Lower leg skin (tissue), 4 donors: ENCODE data around the gene ECT2. TPM values are rescaled to one million over a fixed set of nuclear protein-coding genes. Genes with fewer than 3 reads are reported as not detected.
"Not testable (repeated sequence)": the region's sequence is repeated elsewhere in the genome, so short reads cannot be mapped to it uniquely, and the experiment has no call there.

Experiments
- DNase-seq, 2 donors: peaks; one replicate each; pipeline ENCODE4 v3.0.0-alpha.2; 2019; ENCODE audit warnings: low spot score in 2 of 2
- H3K4me3 ChIP-seq: fragments of 200-600 bp; sonication (generic); 2 replicates; pipeline ENCODE4 v1.5.1; 2017; ENCODE audit warnings: mild to moderate bottlenecking, low read depth; ENCODE audit not compliant: poor library complexity, severe bottlenecking
- POLR2A ChIP-seq, 2 donors: fragments of 450-650 bp; IDR thresholded peaks; one replicate each; pipeline ENCODE4 v1.6.1; 2016 to 2017; ENCODE audit warnings: antibody characterized with exemption in 2 of 2, mild to moderate bottlenecking in 1 of 2, moderate library complexity in 1 of 2
- WGBS, 2 donors: methylation state at CpG; one replicate each; pipeline ENCODE4 v1.1.5; 2018; 5-methylcytosine and 5-hydroxymethylcytosine counted together
- intact Hi-C: fragments of 100-400 bp; cut with DNase I; formaldehyde crosslinking; loops from one replicate; pipeline ENCODE4 v1.15.0; 2023; ENCODE audit warnings: low total_unique reads
- total RNA-seq, 4 donors: library from RNA; depleted of rRNA; stranded (reverse); fragments of >200 nt; gene quantifications; one replicate each; pipeline ENCODE4 v1.1.0, GENCODE V29; 2016
- TF ChIP-seq, protein P1 (sequence below), 3 donors: fragments of 450-650 bp; IDR thresholded peaks; one replicate each; pipeline ENCODE4 v1.5.1; 2016; ENCODE audit warnings: antibody characterized with exemption in 3 of 3, mild to moderate bottlenecking in 3 of 3, moderate library complexity in 2 of 3

The ECT2 gene
- total RNA-seq, 4 donors from 2014 or later = 8.3 to 11.7 (median 10.8) TPM

DNA sequence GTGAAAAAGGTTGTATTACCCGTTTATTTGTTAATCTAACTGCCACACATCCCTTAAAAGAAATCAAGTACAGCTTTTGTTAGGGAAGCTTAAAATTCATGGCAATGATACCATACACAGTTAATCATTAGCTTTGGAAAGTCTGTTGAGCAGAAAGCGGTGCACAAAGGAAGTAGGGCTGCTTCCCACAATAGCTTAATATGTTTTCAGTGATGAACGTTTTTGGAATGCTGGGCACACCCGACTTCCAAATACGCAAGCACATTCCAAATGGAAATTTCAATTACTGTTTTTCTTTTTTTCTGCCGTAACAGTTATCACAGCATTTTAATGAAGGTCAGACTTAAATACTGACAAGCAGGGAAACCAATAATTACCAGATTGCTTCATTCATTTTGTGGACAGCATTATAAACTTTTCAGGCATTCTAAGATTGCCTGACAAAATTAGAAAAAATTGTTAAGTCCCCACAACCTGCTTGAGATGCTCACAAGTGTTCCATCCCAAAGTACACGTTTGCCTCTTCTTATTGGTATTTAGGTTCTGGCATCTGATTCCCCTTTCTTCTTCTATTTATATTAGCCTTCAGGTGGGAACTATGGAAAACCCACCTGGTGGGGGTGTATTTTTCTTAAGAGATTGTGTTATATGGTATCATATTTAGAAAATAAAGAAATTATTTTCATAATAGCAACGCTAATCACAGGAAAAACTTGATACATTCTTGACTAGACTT, 1.1 kb upstream of the ECT2 start:
- intact Hi-C loops = no loop called here

DNA sequence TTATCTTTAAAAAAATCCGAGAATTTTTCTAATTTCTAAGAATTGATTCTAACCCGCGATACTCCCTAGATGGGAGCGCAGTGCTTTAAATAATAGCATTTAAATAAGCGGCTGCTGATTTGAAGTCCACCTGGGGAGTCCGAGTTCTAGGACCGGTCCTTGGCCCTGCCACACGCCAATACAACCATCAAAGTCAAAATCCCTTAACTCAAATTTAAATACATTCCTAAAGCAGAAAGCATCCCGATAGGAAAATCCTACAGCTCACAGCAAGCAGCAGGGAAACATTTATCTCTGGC, 508 bp upstream of the ECT2 start:
- intact Hi-C loops = no loop called here
- WGBS, 2 donors = 10% methylated on average over 9 of the region's 9 CpGs
- no peak overlapping the region for H3K4me3 ChIP-seq
- TF ChIP-seq POLR2A (IDR thresholded peaks at IDR 0.05) = no peak
- TF ChIP-seq, protein P1, sequence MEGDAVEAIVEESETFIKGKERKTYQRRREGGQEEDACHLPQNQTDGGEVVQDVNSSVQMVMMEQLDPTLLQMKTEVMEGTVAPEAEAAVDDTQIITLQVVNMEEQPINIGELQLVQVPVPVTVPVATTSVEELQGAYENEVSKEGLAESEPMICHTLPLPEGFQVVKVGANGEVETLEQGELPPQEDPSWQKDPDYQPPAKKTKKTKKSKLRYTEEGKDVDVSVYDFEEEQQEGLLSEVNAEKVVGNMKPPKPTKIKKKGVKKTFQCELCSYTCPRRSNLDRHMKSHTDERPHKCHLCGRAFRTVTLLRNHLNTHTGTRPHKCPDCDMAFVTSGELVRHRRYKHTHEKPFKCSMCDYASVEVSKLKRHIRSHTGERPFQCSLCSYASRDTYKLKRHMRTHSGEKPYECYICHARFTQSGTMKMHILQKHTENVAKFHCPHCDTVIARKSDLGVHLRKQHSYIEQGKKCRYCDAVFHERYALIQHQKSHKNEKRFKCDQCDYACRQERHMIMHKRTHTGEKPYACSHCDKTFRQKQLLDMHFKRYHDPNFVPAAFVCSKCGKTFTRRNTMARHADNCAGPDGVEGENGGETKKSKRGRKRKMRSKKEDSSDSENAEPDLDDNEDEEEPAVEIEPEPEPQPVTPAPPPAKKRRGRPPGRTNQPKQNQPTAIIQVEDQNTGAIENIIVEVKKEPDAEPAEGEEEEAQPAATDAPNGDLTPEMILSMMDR (IDR thresholded peaks at IDR 0.05) = no peak
- DNase-seq = no peak

More for the DNA sequence above, 1.1 kb upstream of the ECT2 start:
- no peak for TF ChIP-seq POLR2A (IDR thresholded peaks at IDR 0.05)
- TF ChIP-seq, protein P1 (IDR thresholded peaks at IDR 0.05) = no peak
- DNase-seq = peak in 1 of 2 donors; percentile 46
- WGBS, 2 donors = 8 to 11% methylated on average over 8 of the region's 8 CpGs
- no peak overlapping the region for H3K4me3 ChIP-seq

DNA sequence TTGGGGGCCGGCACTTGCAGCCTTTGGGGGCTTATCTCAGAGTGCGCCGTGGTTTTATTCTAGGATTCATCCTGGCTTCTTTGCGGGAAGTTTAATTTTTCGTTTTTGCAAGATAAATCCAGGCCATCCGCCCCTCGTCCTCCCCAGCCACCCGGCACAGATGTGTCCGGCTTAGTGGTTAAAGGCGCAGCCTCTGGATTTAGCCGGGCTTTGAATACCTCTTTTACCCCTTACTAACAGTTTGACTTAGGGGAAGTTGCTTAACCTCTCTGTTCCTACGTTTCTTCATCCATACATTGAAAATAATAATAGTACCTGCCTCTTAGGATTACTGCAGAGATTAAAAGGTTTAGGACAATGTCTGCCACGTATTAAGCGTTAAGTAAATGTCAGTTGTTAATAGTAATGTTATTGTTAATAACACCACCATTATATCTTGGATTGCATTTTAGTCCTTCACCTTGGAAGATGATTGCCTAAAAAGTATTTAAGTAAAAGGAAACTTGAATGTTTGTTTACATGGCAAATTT, 714 bp downstream of the ECT2 start:
- intact Hi-C loops = no loop called here
- no peak for DNase-seq
- peak overlapping the region; percentile 69 for H3K4me3 ChIP-seq
- WGBS, 2 donors = 0 to 1% methylated on average over 14 of the region's 14 CpGs
- no peak for TF ChIP-seq POLR2A (IDR thresholded peaks at IDR 0.05)
- TF ChIP-seq, protein P1 (IDR thresholded peaks at IDR 0.05) = no peak

DNA sequence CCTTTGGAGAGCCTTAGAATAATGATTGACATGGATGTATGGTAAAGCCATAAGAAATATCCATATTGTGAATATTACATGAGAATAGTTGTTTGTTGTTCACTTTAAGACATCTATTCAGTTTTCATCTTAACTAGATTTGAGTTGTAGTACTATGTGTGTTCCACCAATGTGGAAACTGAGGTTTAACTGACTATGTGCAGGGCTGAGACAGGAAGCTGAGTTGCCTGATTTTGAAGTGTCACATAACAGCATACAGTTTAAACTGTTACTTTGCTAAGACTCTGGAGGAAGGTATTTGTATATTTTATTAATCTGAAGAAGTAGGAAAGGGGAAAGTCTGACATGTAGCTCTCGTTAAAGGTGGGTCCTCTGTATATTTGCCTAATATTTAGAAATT, 2.1 kb downstream of the ECT2 start:
- intact Hi-C loops = no loop called here
- TF ChIP-seq, protein P1 (IDR thresholded peaks at IDR 0.05) = no peak
- TF ChIP-seq POLR2A (IDR thresholded peaks at IDR 0.05) = no peak

DNA sequence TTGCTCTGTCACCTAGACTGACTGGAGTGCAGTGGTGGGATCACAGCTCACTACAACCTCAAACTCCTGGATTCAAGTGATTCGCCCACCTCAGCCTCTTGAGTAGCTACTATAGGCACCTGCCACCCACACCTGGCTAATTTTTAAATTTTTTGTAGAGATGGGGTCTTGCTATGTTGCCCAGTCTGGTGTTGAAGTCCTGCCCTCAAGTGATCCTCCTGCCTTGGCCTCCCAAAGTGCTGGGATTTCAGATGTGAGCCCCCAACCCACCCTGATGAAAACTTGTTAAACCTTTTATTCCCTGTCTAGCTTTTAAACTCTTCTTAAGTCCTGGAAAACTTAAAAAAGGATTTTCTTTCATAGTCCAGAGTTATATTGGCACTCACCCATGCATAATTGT, 2.6 kb downstream of the ECT2 start:
- intact Hi-C loops = no loop called here
- WGBS, 2 donors = 97 to 100% methylated on average over 1 of the region's 1 CpG
- no peak for DNase-seq
- TF ChIP-seq POLR2A (IDR thresholded peaks at IDR 0.05) = no peak
- TF ChIP-seq, protein P1 (IDR thresholded peaks at IDR 0.05) = no peak
- no peak overlapping the region for H3K4me3 ChIP-seq

More for the DNA sequence above, 2.1 kb downstream of the ECT2 start:
- WGBS, 2 donors = 95 to 97% methylated on average over 1 of the region's 1 CpG
- no peak overlapping the region for H3K4me3 ChIP-seq
- DNase-seq = no peak

DNA sequence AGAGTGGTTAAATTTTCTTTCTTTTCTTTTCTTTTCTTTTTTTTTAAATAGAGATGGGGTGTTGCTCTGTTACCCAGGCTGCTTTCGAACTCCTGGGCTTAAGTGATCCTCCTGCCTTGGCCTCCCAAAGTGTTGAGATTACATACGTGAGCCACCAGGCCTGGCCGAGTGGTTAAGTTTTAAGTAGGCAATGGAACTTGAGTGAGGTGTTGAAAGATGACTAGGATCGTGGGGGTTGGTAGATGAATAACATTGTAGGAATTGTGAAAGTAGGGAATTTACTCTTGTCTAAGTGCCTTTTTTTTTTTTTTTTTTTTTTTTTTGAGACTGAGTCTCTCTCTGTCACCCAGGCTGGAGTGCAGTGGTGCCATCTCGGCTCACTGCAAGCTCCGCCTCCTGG, 9.9 kb downstream of the ECT2 start:
- H3K4me3 ChIP-seq, intact Hi-C loops, DNase-seq: not testable (repeated sequence)
- WGBS, 2 donors = 98% methylated on average over 6 of the region's 6 CpGs
